NCI-H2029 treated with DMSO at 0.1 percent for 48 hours (cell line): Measurements from ENCODE around the gene GFM1.

Experiments used
- DNase-seq: peaks from one replicate; lab custom pipeline; 2025; lab: John Stamatoyannopoulos, UW

GFM1 gene

GRCh38 chr3:158727206-158728060, 83.1 kb downstream of the GFM1 start:
- DNase-seq: peak; percentile 63

DNA sequence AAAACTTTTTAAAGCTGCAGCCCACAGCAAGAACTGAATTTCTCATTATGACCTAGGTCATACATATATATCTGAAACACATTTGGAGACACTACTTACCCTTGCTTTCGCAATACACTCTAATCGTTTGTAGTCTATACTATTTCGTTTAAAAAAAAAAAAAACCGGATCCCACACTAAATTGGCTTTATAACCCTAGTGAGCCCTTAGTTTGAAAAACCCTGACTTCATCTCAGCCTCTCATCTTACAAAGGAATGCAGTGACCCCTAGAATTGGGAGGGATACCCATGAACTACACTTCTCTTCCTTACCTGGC, 83.7 kb downstream of the GFM1 start:
- no peak for DNase-seq

DNA sequence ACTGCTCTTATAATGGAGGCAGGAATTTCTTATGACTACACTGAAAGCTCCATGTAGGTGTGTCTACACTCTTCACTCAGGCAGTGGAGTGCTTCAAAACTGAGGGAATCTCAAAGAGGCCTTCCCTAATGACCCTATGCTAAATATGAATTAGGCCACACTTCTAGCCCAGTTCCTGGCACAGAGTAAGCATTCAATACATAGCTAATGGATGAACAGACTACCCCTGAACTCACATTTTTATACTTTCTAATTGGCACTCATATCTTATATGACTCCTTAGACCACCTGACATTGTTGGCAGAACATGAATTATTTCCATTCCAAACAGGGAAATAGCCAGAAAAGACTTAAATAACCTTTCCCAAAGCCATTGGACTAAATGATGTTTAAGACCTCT, 84.5 kb downstream of the GFM1 start:
- no peak for DNase-seq

DNA sequence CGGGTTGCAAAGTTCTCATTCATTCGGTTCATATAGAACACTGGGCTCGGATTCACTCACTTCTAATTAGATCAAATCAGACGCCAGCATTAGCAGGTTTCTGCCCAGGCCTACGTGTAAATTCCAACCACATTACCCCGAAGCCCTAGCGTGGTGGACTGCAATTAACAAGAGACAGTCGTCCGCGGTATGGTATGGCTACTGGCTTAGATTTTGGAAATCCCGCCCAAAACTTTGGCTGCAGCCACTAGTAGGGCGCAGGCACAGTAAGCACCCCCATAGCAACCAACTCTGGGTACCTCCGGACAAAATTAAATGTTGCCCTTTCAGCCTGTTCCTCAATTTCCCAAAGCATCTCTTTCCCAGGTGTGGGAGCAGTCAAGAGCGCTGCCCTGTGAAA, 87.2 kb downstream of the GFM1 start:
- no peak for DNase-seq

GRCh38 chr3:158731938-158732855, 87.9 kb downstream of the GFM1 start, which contains the start of gene RARRES1:
Gene RARRES1, minus strand, starts transcription at chr3:158732457. Its CDS starts 42 bp downstream, at chr3:158732415.
- DNase-seq: no peak

DNA sequence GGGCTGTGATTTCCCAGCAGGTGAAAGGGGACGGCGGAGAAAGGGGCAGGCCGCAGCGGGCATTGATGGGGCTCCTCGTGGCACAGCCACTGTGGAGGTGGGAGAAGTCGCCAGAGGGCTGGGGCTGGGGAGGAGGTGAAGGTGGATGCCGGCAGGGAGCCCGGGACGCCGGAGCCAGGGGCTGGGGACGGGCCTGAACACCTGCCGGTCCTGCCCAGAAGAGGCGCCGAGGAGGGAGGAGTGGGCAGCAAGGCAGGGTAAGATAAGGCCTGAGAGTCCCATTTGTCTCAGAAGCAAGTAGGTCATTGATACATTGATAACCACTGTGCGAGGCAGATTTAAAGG, 88.5 kb downstream of the GFM1 start:
- no peak for DNase-seq

DNA sequence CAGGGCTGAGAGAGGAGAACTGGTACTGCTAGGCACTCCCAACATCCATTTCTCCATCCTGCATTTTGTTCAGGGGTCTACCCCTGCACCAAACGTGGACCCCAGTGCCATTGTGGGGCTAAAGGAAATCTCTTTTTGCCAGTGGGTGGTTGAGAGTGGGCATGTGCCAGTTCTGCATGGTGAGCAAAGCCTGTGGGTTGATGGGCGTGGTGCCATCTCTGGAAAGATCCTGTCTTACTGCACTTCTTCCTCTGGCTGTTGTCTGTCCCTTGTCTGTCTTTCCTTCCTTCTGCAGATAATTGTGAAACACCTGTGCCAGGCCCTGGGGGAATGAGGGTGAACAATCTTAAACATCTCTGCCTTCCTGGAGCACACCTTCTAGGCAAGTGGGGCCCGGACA, 89.3 kb downstream of the GFM1 start:
- no peak for DNase-seq

GRCh38 chr3:158735296-158736033, 91.1 kb downstream of the GFM1 start:
- DNase-seq: no peak

- no peak for DNase-seq
These were observed 93.1 kb downstream of the GFM1 start for GRCh38 chr3:158737410-158737809.

DNA sequence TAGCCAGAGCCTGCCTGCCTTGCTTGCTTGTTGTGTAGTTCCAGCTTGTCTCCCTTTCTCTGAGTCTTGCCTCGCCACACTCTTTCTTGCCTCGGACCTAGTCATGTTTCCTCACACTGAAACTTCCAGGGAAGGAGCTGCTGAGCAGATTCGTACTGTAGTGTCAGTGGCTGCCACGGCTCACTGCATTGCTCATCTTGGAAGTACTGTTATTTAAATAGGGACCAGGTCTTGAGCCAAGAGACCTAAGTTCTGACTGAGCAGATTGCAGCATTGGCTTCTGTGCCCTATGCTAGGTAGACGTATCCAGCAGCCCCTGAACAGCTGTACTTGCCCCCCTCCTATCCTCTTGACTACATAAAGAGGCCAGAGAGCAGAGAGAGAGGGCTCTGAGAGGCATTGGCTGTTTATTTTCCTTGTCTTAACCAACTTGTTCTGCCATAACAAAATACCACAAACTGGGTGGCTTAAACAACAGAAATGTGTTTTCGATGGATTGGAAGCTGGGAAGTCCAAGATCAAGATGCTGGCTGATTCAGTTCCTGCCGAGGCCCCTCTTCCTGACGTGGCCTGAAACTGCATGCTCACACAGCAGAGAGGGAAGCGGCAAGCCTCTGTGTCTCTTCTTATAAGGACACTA, 93.8 kb downstream of the GFM1 start:
- DNase-seq: no peak

GRCh38 chr3:158738653-158739052, 94.3 kb downstream of the GFM1 start:
- no peak for DNase-seq

DNA sequence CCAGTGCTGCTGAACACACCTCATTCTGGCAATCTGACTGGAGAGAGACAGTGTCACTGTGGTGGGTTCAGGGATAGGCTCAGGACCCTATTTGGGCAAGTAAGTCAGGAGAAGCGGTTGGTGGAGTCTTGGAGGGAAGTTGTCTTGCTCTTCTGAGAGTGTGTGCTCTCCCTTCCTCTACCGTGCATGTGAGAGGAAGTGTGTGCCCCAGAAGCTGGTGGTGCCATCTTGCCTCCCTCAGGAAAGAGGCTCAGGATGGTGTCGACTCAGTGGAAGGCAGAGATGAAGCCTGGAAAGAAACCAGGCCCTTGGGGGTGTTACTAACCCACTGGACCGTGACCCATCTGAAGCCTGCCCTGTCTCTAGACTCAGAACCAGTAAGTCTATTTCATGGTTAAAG, 94.8 kb downstream of the GFM1 start:
- no peak for DNase-seq

GRCh38 chr3:158739661-158740060, 95.3 kb downstream of the GFM1 start:
- no peak for DNase-seq
